Progenitor cell of endocrine pancreas (in vitro differentiated cells): Measurements from ENCODE around the gene PAK5. TPM values are rescaled to one million over a fixed set of nuclear protein-coding genes. Genes with fewer than 3 reads are reported as not detected.

Experiments
- DNase-seq: peaks from one replicate; pipeline ENCODE4 v3.0.0; 2021; ENCODE audit warnings: low spot score; ENCODE audit not compliant: unreplicated experiment
- H3K27ac Mint-ChIP-seq: 2 replicates; pipeline ENCODE4 v1.8.0; 2021; ENCODE audit warnings: mild to moderate bottlenecking, moderate library complexity, mixed read lengths
- H3K27me3 Mint-ChIP-seq: 2 replicates; pipeline ENCODE4 v1.8.0; 2021; ENCODE audit warnings: mixed read lengths
- H3K36me3 Mint-ChIP-seq: 2 replicates; pipeline ENCODE4 v1.8.0; 2022; ENCODE audit warnings: mixed read lengths; ENCODE audit not compliant: insufficient read depth
- H3K4me1 Mint-ChIP-seq: 2 replicates; pipeline ENCODE4 v1.8.0; 2021; ENCODE audit warnings: low read depth, mixed read lengths
- H3K4me3 Mint-ChIP-seq: 2 replicates; pipeline ENCODE4 v1.8.0; 2021; ENCODE audit warnings: low read depth, mild to moderate bottlenecking, moderate library complexity, mixed read lengths
- H3K9me3 Mint-ChIP-seq: 2 replicates; pipeline ENCODE4 v1.8.0; 2021; ENCODE audit warnings: low read depth, mixed read lengths
- total RNA-seq: library from RNA; stranded (reverse); gene quantifications from 2 replicates; pipeline ENCODE4 v1.2.1, GENCODE V29; 2021
- TF ChIP-seq, protein P1 (sequence below): fragments of 200-600 bp; sonication (generic); IDR thresholded peaks from one replicate; pipeline ENCODE4 v1.5.0; 2021; ENCODE audit warnings: antibody characterized with exemption, mild to moderate bottlenecking; ENCODE audit not compliant: unreplicated experiment

The PAK5 gene
- total RNA-seq, 1 donor from 2014 or later = 12.2 TPM

DNA sequence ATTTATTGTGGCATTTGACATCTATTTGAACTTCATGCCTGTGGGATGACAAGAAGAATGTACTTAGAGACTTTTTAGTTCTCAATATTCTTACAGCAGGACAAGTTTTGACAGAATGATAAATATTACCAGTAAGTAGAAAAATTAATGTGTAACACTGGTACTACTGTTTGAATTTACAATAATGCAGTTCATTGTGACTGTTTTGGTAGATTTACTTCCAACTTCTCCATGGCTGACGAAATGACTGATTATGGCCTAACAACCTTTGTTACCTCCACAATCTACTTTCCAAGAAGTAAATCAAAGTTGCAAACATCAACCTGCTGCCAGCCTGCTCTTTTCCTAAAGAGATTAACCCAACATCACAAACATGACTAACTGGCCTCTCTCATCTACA, 38.5 kb downstream of the PAK5 start:
- Mint-ChIP-seq H3K9me3 (peaks cover 5% of the 10 kb centered on the region), H3K4me1 (peaks cover 13% of the 10 kb centered on the region)

DNA sequence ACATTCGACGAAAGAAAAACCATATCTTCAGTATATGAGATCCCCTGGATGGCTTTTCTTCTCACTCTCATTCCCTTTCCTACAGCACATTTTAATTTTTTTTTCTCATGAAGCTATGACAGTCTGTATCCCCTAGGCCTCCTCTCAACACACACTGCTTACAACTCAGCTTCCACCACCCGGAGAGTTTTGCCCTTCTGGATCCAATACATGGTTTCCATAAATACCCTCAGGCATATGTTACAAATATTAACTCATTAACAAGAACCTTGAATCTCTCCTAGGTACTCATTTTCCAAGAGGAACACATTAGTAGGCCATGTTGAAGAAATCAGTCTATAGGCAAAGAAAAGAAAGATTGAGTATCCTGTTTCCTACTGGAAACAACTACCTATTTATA, 44.0 kb downstream of the PAK5 start:
- TF ChIP-seq, protein P1, sequence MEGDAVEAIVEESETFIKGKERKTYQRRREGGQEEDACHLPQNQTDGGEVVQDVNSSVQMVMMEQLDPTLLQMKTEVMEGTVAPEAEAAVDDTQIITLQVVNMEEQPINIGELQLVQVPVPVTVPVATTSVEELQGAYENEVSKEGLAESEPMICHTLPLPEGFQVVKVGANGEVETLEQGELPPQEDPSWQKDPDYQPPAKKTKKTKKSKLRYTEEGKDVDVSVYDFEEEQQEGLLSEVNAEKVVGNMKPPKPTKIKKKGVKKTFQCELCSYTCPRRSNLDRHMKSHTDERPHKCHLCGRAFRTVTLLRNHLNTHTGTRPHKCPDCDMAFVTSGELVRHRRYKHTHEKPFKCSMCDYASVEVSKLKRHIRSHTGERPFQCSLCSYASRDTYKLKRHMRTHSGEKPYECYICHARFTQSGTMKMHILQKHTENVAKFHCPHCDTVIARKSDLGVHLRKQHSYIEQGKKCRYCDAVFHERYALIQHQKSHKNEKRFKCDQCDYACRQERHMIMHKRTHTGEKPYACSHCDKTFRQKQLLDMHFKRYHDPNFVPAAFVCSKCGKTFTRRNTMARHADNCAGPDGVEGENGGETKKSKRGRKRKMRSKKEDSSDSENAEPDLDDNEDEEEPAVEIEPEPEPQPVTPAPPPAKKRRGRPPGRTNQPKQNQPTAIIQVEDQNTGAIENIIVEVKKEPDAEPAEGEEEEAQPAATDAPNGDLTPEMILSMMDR = no peak
- peaks cover 7% of the 10 kb centered on the region for H3K36me3 Mint-ChIP-seq
- peaks cover 9% of the 10 kb centered on the region for H3K9me3 Mint-ChIP-seq
- H3K27ac Mint-ChIP-seq = no peak overlapping the region
- H3K4me3 Mint-ChIP-seq = no peak overlapping the region
- H3K27me3 Mint-ChIP-seq = no peaks in the 10 kb centered on the region
- H3K4me1 Mint-ChIP-seq = peaks cover 9% of the 10 kb centered on the region
- DNase-seq = no peak

More for the DNA sequence above, 38.5 kb downstream of the PAK5 start:
- no peak for DNase-seq
- no peaks in the 10 kb centered on the region for H3K27me3 Mint-ChIP-seq
- H3K27ac Mint-ChIP-seq = peak overlapping the region; percentile 0
- H3K4me3 Mint-ChIP-seq = no peak overlapping the region
- TF ChIP-seq, protein P1 = no peak
- peaks cover 5% of the 10 kb centered on the region for H3K36me3 Mint-ChIP-seq

DNA sequence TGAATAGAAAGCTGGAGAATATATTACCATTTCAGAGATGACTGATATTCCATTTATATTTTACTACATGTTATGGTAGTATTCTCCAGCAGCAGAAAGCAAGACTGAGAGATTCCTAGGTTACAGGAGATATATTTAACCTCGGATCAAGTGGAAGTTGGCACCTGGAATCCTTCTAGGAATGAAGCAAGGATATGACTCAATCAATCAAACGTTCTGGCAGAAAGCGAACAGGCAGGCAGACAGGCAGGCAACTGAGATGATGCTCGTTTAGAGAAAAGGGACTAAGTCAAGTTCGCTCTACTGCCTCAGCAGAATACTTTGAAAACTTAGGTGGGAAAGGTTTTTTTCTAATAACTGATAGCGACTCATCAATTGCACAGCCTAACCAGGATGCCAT, 46.2 kb downstream of the PAK5 start:
- Mint-ChIP-seq H3K27me3 (no peaks in the 10 kb centered on the region), H3K4me1 (peaks cover 8% of the 10 kb centered on the region), H3K9me3 (peaks cover 9% of the 10 kb centered on the region), H3K4me3 (no peak overlapping the region), H3K36me3 (peaks cover 7% of the 10 kb centered on the region), H3K27ac (no peak overlapping the region)
- TF ChIP-seq, protein P1 = no peak
- no peak for DNase-seq

DNA sequence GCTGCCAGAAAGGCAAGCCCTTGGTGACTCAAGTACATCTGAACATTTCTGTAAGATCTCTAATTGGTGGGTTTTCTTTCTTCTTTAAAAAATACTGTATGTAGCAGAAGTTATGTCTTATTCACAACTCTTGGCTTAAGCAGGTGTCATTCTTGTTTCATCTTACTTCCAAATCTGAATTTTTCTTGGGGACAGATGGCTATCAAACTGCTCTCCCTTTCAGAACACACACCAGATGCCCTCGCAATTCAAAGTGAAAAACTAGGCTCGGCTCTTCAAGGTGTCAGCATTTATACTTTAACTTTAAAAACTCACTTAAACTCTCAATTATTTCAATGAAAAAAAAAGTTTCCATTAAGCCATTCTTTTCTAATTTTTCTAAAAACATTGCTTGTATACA, 49.7 kb downstream of the PAK5 start:
- H3K36me3 Mint-ChIP-seq = peaks cover 2% of the 10 kb centered on the region
- no peak overlapping the region for H3K27ac Mint-ChIP-seq
- TF ChIP-seq, protein P1 = no peak
- no peaks in the 10 kb centered on the region for H3K27me3 Mint-ChIP-seq
- DNase-seq = no peak
- H3K9me3 Mint-ChIP-seq = peaks cover 4% of the 10 kb centered on the region
- peaks cover 13% of the 10 kb centered on the region for H3K4me1 Mint-ChIP-seq
- H3K4me3 Mint-ChIP-seq = no peak overlapping the region

DNA sequence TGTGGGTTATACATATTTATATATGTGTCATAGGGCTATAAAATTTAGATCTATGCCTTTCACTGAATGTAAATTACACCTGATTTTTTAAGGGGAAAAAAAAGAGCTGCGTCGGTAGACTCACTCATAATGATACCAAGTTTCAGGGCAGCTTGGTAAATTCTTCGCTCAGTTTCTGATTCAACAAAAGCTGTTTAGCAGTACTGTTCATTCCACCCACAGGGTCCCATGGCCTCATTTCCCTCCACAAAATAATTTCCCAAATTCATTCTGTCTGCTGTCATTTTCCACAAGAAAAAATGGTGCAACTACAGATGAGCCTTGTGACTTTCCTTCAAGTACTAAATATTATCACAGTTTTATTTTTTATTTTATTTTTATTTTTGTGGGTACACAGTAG, 63.7 kb downstream of the PAK5 start:
- Mint-ChIP-seq H3K9me3 (peaks cover 5% of the 10 kb centered on the region), H3K27ac (no peak overlapping the region), H3K4me3 (no peak overlapping the region), H3K36me3 (peaks cover 1% of the 10 kb centered on the region), H3K27me3 (no peaks in the 10 kb centered on the region), H3K4me1 (no peaks in the 10 kb centered on the region)
- TF ChIP-seq, protein P1 = no peak
- no peak for DNase-seq
